Endothelial cell of umbilical vein (primary cell): ENCODE results near the gene DUSP5. TPM values are rescaled to one million over a fixed set of nuclear protein-coding genes. Genes with fewer than 3 reads are reported as not detected.

Experiments used
- BruUV-seq: library from RNA; stranded (reverse); fragments of 400-500 nt; replicated peaks from 2 replicates; lab custom pipeline; 2021; lab: Mats Ljungman, UMichigan
- CTCF ChIA-PET: fragments of 300-600, 350-600 bp; sonication (Branson Sonifier 250); formaldehyde crosslinking; loops from one replicate; lab custom pipeline; 2021; ENCODE audit warnings: antibody characterized with exemption, inconsistent platforms; lab: Charles Lee
- POLR2A ChIA-PET: fragments of 300-600, 350-600 bp; sonication (Branson Sonifier 250); formaldehyde crosslinking; loops from one replicate; lab custom pipeline; 2021; ENCODE audit warnings: antibody characterized with exemption, inconsistent platforms; lab: Charles Lee
- DNase-seq: peaks from one replicate; pipeline ENCODE4 v3.0.0-alpha.2; 2011; ENCODE audit warnings: low read depth, low spot score
- FAIRE-seq: peaks from 2 replicates; lab custom pipeline; 2011; peaks lifted over from hg19 to GRCh38; lab: Jason Lieb, UNC
- H2AFZ ChIP-seq: 2 replicates; pipeline ENCODE4 v1.6.0; 2012; ENCODE audit warnings: low read depth, low read length, control low read depth, inconsistent platforms
- H3K27ac ChIP-seq: 2 replicates; pipeline ENCODE4 v1.5.1; 2011; ENCODE audit warnings: low read depth, mild to moderate bottlenecking, control low read depth, low read length, moderate library complexity; ENCODE audit not compliant: insufficient read depth
- H3K27me3 ChIP-seq, 2 experiments: 2 replicates each; pipeline versions ENCODE4 v1.6.0 to v1.6.1; 2011; ENCODE audit warnings: low read length in 2 of 2, mixed read lengths in 1 of 2; ENCODE audit not compliant: control insufficient read depth in 2 of 2, insufficient read depth in 2 of 2
- H3K36me3 ChIP-seq, 2 experiments: 2 replicates in 1 of 2; 3 replicates in 1 of 2; pipeline ENCODE4 v1.5.1; 2011; ENCODE audit warnings: low read length in 2 of 2, mild to moderate bottlenecking in 1 of 2, moderate library complexity in 1 of 2; ENCODE audit not compliant: control insufficient read depth in 2 of 2, insufficient read depth in 2 of 2; ENCODE audit errors: extremely low read depth in 1 of 2
- H3K4me1 ChIP-seq: 3 replicates; pipeline ENCODE4 v1.5.1; 2011; ENCODE audit warnings: mild to moderate bottlenecking, low read length; ENCODE audit not compliant: control insufficient read depth, insufficient read depth; ENCODE audit errors: extremely low read depth
- H3K4me2 ChIP-seq: 2 replicates; pipeline ENCODE4 v1.6.1; 2011; ENCODE audit warnings: low read length, control low read depth, mixed read lengths; ENCODE audit not compliant: insufficient read depth
- H3K4me3 ChIP-seq, 3 experiments: fragments of 200-600 bp in 1 of 3; sonication (generic), shearing (Covaris generic) in 1 of 3; replicated peaks in 1 of 3; 2 replicates each; pipeline ENCODE4 v1.5.1; 2011 to 2016; ENCODE audit warnings: control low read depth in 3 of 3, low read length in 3 of 3, mild to moderate bottlenecking in 2 of 3, inconsistent platforms in 1 of 3, low read depth in 1 of 3, moderate library complexity in 1 of 3; ENCODE audit not compliant: insufficient read depth in 1 of 3
- H3K79me2 ChIP-seq: 2 replicates; pipeline ENCODE4 v1.6.0; 2012; ENCODE audit warnings: low read length, inconsistent platforms; ENCODE audit not compliant: control insufficient read depth, insufficient read depth
- H3K9ac ChIP-seq: replicated peaks from 2 replicates; pipeline ENCODE3; 2011; ENCODE audit warnings: low read length, control low read depth; ENCODE audit not compliant: insufficient read depth; ENCODE audit errors: extremely low read depth
- H3K9me1 ChIP-seq: replicated peaks from 3 replicates; pipeline ENCODE4 v1.6.0; 2011; ENCODE audit warnings: mild to moderate bottlenecking, low read length; ENCODE audit not compliant: control insufficient read depth, insufficient read depth; ENCODE audit errors: extremely low read depth
- H3K9me3 ChIP-seq: replicated peaks from 2 replicates; pipeline ENCODE4 v1.5.1; 2012; ENCODE audit warnings: low read length, inconsistent platforms; ENCODE audit not compliant: control insufficient read depth, insufficient read depth
- H4K20me1 ChIP-seq: replicated peaks from 2 replicates; pipeline ENCODE3; 2011; ENCODE audit warnings: mild to moderate bottlenecking, low read length; ENCODE audit not compliant: control insufficient read depth, insufficient read depth; ENCODE audit errors: extremely low read depth
- CTCF ChIP-seq, 2 donors: IDR thresholded peaks; 1 replicate in 1 of 2; 2 replicates in 1 of 2; pipeline ENCODE4 v1.5.1; 2011; ENCODE audit warnings: low read length in 2 of 2, mild to moderate bottlenecking in 2 of 2, moderate library complexity in 2 of 2, control low read depth in 1 of 2, inconsistent platforms in 1 of 2, low read depth in 1 of 2; ENCODE audit not compliant: insufficient read depth in 1 of 2; ENCODE audit errors: extremely low read depth in 1 of 2
- EZH2 ChIP-seq: IDR thresholded peaks from 2 replicates; pipeline ENCODE4 v1.6.1; 2012; ENCODE audit warnings: borderline replicate concordance, low read depth, mild to moderate bottlenecking, moderate library complexity, low read length, inconsistent platforms; ENCODE audit not compliant: severe bottlenecking
- FOS ChIP-seq: IDR thresholded peaks from 2 replicates; pipeline ENCODE4 v1.6.1; 2011; ENCODE audit warnings: mild to moderate bottlenecking, low read length, moderate library complexity, borderline replicate concordance; ENCODE audit not compliant: insufficient read depth
- GATA2 ChIP-seq: IDR thresholded peaks from 2 replicates; pipeline ENCODE4 v1.7.0; 2011; ENCODE audit warnings: low read depth, mild to moderate bottlenecking, moderate library complexity, mixed read lengths, low read length; ENCODE audit not compliant: insufficient read length, insufficient read depth
- JUN ChIP-seq: IDR thresholded peaks from 2 replicates; pipeline ENCODE4 v1.6.1; 2011; ENCODE audit warnings: borderline replicate concordance, low read depth; ENCODE audit not compliant: insufficient read length, insufficient read depth
- MAX ChIP-seq: IDR thresholded peaks from 2 replicates; pipeline ENCODE4 v1.6.1; 2011; ENCODE audit not compliant: insufficient read depth, insufficient read length
- MYC ChIP-seq: IDR thresholded peaks from one replicate; pipeline ENCODE4 v1.6.1; 2011; ENCODE audit warnings: mild to moderate bottlenecking, low read depth, low read length
- POLR2A ChIP-seq: IDR thresholded peaks from 2 replicates; pipeline ENCODE4 v1.6.1; 2012; ENCODE audit warnings: low read depth, mild to moderate bottlenecking, control low read depth, low read length
- POLR2AphosphoS5 ChIP-seq: IDR thresholded peaks from 2 replicates; pipeline ENCODE4 v1.6.1; 2012; ENCODE audit warnings: low read depth, mild to moderate bottlenecking, control low read depth, low read length, moderate library complexity; ENCODE audit not compliant: insufficient read depth
- dilution Hi-C: fragments of 300-500 bp; cut with MboI; formaldehyde crosslinking; loops from one replicate; pipeline ENCODE4 v1.15.0; 2019; ENCODE audit warnings: low sequenced_read_pairs; ENCODE audit not compliant: extremely low pct_ligation_motif_present
- intact Hi-C: fragments of 100-400 bp; cut with micrococcal nuclease; formaldehyde crosslinking; loops from one replicate; pipeline ENCODE4 v1.10.0; 2022
- polyA plus RNA-seq, 4 experiments: library from polyadenylated mRNA; depleted of rRNA in 3 of 4; stranded (reverse) in 3 of 4; unstranded in 1 of 4; fragments of >200 nt; gene quantifications; 2 replicates each; pipeline versions ENCODE4 v1.2.1 to v1.2.3, GENCODE V29; 2011 to 2012; ENCODE audit warnings: missing spikeins in 1 of 4
- total RNA-seq: library from RNA; stranded (reverse); gene quantifications from 2 replicates; pipeline ENCODE4 v1.2.3, GENCODE V29; 2021

DUSP5 gene
- total and polyA plus RNA-seq, 2 donors (not counting 3 experiments of a cell fraction or from before 2014, with no cell fraction given), result 12.2 to 25.2 TPM

GRCh38 chr10:110502072-110502845 is 4.6 kb downstream of the DUSP5 start:
- Histone ChIP-seq H3K27me3 (no peaks in the 10 kb centered on the region), H3K9me1 (no peaks in the 10 kb centered on the region), H3K4me1 (peaks cover 69% of the 10 kb centered on the region), H3K27ac (peak overlapping the region; percentile 92), H3K4me3 (peak overlapping the region in 1 of 3 experiments; percentile 14), H3K4me2 (peak overlapping the region; percentile 82), H2AFZ (no peak overlapping the region), H3K79me2 (peaks cover 82% of the 10 kb centered on the region), H3K9ac (peak overlapping the region; percentile 40), H3K36me3 (no peaks in the 10 kb centered on the region), H4K20me1 (no peaks in the 10 kb centered on the region), H3K9me3 (no peaks in the 10 kb centered on the region)
- TF ChIP-seq MYC, result no peak
- TF ChIP-seq FOS, result no peak
- no peak for TF ChIP-seq GATA2
- TF ChIP-seq MAX, result no peak
- no peak for TF ChIP-seq POLR2A
- no peak for TF ChIP-seq POLR2AphosphoS5
- no peak for TF ChIP-seq CTCF (IDR thresholded peaks at IDR 0.05; ENCODE audit: extremely low read depth in 1 of 2, insufficient read depth in 1 of 2, low read depth in 1 of 2, low read length in 2 of 2)
- no peak for TF ChIP-seq EZH2
- TF ChIP-seq JUN, result no peak
- dilution Hi-C loops, result no loop called here
- ChIA-PET POLR2A (interaction anchor here (1.0 to 1.5 kb wide), 2 partner anchors 10 kb away, joined by 4 read pairs; no protein-coding TSS in a partner anchor), CTCF (interaction anchor here (1.0 to 16.9 kb wide), 6 partner anchors 11 to 192 kb away, joined by 3 to 268 read pairs (median 24); no protein-coding TSS in a partner anchor)
- BruUV-seq, result no TSS peak
- intact Hi-C loops, result loop anchor here (5.0 kb wide), 1 partner anchor 415 kb away; the partner anchor contains the start of genes BBIP1 and SHOC2
- DNase-seq (no peak), FAIRE-seq (no peak)
